NOMO-1 treated with DMSO at 0.1 percent for 48 hours (cell line): ENCODE results near the gene FAM222A.
A peak's percentile ranks its signal among the peaks of the same experiment; 100 is the strongest.

Experiments used
- DNase-seq: peaks from one replicate; lab custom pipeline; 2025; ENCODE audit not compliant: unreplicated experiment; lab: John Stamatoyannopoulos, UW

Gene FAM222A

DNA sequence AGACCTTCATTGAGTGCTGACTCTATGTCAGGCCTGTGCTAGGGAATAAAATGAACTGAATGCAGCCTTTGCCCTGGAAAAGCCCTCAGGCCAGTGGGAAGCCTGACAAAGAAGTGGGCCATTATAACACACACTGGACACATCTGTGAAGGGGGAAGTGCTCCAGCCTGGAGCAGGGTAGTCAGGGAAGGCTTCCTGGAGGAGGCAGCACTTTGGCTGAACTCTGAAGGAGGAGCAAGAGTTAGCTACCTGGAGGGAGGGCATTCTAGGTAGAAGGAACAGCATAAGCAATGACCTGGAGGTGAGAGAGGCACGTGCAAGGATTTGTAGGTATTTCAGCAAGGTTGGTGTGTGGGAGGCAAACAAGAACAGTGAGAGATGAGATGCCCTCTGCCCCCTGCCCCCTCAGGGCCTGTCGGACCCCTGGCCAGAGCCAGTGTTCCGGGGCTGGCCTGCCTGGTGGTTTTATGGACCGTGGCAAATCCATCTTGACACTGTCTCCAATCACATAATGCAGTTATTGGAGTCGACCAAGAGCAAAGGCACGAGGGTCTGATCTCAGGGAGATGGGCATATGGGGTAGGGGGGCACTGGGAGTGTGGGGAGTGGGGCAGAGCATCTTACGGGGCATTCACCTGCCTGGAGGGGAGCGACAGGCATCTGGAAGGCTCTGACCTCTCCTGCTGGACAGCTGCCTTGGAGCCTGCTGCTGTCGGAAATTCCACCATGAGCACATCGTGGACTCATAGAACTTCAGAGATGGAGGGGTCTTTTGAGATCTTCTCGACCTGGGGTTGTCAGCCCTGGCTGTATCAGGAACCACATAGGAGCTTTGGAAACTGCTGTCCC lies 2.7 kb upstream of the FAM222A start:
- no peak for DNase-seq

DNA sequence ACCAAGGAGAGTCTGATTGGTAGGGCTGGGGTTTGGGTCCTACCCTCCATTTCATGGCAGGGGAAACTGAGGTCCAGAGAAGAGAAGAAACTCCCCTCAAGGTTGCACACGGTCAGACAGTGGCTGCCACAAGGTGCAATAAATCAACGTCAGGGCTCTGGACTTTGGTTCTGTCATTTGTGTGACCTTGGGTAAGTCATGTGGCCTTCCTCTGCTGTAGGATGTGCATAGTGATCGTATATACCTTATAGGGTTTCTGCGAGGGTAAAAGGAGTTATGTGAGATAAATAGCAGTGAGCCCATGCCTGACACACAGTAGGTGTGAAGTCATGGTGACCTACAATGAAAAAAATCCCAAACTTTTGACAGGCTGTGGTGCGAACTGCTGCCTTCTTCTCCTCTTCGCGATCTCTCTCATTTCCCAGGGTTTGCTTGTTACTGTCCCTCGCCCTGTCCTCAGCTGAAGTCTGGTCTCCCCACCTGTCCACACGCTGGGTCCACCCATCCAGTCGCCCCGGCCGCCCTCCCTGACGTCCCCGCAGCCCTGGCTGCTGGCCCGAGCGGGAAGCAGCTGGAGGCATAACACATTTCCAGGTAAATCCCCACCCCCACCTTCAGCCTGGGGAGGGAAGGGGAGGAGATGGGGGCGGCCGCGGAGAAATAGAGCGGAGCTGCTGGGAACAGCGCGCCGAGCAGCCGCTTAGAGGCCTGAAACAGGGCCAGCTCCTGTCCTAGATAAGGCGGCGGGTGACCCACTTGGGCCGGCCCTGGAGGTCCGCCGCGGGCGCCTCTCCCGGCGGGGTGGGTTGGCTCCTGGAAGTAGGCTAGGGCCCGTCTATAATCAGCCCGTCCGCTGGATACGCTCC lies 1.8 kb upstream of the FAM222A start:
- no peak for DNase-seq

DNA sequence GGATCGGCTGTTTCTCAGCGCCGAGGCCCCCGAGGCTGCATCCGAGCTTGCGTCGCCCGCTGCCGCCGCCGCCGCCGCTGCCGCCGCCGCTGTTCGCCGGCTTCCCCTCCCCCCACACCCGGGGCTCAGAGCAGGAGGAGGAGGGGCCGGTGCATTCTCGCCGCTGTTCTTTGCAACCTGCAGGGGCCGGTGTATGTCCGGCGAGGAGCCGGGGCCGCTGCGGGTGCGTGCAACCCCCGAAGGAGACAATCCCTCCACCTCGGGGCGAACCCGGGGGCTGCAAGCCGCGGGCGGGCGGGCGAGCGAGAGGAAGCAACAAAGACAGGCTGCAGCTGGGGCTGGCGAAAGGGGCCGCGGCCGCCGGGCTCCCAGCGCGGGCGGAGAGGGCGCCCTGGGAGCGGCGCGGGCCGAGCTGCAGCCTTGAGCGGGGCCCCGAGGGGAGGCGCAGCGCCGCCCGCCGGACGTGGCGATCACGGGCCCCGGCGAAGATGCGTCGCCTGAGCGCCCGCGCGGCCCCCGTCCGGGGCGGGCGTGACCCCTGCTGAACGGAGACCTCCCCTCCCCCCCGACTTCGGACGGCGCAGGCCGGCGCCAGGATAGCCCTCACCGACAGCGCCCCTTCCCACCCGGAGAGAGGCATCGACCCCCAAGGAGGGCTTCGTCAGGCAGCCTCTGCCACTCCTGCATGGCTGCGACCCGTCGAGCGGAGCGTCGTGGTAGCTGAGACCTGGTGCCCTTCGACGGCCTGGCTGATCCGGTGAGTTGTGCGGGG lies 702 bp downstream of the FAM222A start:
- peak; percentile 58 for DNase-seq

DNA sequence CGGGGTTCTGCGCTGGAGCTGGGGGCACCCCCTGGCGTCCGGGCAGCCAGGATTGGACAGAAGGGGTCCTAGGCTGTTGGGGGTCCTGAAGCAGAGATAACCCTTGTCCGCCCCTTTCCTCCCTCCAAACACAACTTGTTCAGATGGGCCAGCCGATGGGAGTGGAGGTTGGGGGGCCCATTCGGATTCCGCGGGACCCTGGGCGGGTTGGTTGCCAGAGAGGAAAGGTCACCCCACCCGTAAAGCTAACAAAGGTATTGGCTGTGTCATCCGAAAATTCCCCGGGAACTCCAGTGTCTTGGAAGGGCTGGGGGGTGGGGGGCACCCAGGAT lies 1.3 kb downstream of the FAM222A start:
- DNase-seq = no peak

DNA sequence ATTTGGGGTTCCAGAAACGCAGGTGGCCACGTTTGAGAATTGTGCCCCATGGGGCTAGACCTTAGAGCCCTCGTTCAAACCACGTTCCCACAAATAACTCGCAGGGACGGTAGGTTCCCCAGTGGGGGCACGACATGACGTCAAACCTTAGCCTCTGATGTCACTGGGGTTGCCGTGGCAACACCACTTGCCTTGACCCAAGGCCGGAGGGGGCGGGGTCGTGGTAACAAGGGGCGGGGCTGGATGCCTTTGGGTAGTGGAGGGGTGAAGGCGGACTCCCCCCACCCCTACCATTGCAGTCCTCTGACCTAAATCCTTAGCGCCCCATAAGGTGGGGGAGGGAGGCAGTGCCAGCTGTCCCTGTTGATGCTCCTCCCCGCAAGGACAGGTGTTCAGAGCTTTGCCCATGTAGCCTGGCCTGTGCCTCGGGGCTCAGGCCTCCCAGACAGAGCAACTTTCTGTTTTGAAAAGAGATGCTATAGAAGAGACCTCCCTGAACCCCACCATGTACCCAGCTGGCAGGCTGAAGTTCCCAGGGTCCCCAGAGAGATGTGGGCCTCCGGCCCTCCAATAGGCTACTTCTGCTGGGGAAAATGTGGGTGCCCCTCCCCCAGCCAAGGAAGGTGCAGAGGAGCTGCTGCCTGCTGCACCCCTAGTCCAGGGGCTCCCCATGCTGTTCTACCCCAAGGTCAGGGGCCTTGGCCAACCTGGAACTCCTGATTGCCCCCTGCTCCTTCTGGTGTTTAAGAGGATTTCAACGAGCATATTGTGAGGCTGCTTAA lies 1.9 kb downstream of the FAM222A start:
- no peak for DNase-seq

DNA sequence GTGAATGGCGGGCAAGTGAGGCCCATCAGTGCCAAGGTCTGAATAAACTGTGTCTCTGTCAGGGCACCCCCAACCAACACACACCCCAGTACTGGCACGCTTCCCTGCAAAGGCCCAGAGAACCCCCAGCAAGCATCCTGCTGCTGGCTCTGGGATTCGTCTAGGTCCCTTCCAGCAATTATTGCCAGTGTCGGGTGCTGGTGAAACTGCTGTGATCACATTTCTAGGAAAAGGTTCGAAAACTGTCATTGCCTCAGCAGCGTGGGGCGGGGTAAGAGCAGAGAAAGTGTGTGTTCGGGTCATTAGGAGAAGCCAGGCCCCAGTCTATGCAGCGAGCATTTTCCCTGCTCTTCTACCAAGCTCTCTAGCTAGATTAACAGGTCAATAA lies 2.5 kb downstream of the FAM222A start:
- DNase-seq = no peak

DNA sequence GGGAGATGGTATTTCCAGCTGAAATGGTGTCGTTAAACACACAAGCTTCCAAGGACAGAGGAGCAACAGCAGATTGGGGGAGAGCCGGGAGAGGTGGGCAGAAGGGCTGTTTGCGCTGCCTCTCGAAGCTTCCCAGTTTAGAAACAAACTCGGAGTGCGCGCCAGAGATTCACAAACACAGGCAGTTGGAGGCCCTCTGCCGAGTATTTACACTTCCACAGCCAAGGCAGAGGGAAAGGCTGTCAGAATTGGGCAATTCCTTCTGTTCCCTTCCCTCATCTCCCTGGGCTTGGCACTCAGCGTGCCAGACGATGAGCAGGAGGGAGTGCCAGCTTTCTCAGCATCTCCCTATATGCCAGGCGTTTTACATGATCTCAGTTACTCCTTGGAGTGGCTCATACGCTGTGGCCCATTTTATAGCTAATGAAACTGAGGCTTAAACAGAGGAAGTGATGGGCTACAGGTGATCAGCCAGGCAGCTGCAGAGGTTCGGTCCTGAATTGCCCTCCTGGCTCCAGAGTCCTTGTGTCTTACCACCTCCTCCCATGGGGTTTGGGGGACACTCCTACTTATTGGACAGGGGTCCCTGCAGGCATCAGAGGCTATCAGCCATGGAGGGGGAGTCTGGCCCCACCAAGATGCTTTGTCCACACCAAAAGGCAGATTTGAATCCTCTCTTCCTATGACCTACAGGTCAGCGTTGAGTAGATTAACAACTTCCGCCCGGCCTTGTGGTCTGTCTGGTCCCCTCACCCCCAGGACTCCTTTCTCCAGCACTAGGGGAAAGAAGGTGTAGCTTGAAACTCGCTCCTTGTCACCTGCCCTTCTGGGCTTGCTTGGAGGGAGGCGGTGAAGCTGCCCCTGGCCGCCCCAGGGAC lies 3.1 kb downstream of the FAM222A start:
- DNase-seq = no peak

DNA sequence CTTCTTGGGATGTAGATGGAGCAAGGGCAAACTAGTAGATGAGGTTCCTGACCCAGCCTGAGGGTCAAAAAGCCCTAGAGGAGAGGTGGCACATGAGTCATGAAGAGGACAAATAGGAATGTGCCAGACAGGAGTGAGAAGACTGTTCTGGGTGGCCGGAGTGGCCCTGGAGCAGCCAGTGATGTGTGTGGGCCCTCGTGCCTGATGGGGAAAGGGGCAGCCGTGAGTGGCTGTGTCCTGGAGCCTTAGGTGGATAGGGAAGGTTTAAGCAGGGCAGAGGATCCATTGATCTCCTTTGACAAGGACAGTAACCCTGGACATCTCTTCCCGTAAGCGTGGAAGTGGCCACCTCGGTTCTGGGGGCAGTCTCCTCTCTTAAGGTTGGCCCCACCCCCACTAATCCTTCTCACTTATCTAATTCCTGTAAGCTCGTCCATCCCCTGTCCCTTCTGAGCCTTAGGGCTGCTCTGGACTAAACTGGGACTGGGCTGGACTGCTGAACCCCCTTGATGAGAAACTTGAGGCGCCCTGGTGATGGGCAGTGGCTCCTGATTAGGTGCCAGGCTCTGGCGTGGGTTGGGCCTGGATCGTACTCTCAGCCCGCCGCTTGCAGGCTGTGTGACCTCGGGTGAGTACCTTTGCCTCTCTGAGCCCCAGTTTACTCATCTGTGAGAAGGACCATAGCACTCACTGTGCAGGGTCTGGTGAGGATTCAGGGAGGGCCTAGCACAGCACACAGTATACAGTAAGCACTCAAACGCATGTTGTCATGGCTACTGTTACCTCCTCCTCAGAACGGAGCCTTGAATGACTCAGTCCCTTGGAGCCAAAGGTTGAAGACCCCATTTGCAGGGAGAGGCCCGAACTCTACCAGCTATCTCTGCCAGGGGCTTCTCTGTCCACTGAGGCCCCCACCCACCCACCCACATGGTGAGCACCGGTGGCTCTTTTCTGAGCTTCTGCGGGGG lies 4.0 kb downstream of the FAM222A start:
- no peak for DNase-seq

DNA sequence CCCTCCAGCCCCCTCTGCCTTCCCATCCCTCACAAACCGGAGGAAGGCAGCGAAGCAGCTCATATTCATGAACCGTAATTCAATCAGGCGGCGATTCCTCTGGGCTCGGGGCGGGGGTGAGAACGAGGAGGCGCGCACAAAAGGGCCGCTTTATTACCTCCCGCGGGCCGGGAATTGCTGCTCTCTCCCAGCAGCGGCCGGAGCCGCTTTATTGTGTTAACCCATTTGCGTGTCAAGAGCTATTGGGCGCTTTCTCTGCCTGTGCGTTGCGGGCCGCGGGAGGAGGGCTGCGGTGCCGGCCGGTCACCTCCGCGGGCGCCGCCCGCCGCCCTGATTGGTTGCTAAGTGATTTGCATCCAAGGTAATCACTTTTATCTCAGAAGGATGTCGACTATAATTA lies 4.8 kb downstream of the FAM222A start:
- no peak for DNase-seq

DNA sequence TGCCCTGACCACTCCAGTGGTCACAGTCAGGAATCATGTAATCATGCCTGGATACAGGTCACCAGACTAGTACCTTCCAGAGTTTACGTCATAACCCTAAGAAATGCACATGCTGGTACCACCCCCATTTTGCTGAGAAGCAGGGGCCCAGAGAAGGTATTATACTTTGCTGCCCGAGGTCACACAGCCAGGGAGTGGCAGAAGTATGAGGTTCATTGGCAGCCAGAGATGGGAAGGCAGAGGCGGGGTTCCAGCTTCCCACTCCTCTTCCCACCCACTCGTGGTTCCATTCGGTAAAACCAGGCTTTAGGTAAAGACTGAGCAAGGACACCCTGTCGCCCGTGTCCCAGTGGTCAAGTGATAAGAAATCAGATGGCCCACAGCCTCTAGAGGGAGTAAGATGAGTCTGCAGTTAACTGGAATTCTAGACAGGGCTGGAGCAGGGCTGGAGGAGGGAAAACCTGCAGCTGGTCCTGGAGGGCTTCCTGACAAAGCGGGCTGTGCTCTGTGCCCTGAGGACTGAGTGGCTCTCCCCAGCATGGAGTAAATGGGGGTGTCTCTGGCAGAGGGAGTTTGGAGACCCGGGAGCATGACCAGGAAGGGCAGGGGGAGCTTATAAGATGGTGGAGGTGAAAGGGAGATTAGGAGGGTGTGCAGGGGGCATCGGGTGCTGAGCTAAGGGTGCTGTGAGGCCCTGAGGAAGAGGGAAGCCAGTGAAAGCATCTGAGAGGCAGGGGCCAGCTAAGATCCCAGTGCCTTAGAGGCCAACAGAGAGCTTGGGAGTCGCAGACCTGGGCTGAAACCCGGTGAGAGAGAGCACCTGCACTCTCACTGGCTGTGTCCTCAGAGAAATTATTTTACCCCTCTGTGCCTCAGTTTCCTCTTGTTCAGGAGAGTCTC lies 5.7 kb downstream of the FAM222A start:
- no peak for DNase-seq

DNA sequence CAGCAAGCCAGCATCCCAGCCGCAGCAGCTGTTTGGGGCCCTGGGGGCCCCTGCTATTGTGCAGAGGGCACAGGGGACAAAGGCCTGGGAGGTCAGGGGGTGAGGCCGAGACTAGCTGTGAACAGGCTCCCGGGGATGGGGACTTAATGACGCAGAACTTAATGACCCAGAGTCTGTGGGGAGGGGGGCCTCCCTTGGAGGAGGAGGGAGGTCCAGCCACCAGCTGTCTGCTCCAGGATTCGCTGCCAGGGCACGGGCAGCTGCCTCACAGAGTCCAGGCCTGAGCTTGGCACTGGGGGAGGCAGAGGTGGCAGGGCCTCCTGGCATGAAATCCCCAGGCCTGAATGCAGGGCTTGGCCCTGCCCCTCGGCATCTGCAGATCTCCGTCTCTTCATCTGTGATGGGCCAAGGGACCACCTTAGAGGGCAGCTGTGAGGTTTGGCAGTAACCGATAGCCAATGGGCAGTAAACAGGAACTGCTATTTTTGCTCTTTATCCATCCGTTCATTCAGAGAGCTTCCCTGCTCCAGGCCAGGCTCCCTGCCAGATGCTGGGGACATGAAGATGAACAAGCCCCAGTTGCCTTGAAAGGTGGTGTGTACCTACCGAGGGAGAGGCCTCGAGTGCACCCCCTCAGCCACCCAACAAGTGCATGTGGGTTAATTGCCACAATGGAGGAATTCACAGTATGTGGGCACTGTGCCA lies 6.7 kb downstream of the FAM222A start:
- no peak for DNase-seq

DNA sequence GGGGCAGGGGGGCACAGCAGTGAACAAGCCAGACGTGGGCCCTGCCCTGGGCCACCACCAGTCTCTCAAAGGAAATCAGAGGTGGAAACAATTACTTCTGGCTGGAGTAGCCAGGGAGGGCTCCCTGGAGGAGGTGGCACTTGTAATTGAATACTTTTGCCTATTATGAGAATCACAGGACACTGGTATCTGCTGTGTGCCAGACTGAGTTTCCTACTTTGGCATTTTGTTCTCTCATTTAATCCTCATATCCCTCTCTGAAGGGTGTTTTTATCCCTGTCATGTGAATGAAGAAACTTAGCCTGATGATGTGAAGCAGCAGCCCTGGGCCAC lies 7.2 kb downstream of the FAM222A start:
- no peak for DNase-seq

DNA sequence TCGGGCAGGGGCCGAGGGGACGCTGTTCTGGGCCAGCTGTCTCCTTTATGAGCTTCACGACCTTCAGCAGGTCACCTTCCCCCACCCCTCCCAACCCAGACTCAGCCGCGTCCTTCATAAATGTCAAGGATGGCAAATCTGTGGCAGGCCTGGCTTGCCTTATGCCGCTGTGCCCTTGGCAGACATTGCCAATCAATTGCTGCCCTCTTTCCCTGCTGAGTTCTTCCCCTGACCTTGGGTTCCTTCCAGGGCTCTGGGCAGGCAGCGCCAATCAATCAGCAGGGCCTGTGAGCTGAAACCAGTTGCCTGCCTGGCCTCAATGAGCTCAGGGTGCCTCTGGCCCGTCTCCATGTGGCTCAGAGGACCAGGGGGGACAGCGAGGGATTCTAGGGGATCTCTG lies 7.7 kb downstream of the FAM222A start:
- no peak for DNase-seq

DNA sequence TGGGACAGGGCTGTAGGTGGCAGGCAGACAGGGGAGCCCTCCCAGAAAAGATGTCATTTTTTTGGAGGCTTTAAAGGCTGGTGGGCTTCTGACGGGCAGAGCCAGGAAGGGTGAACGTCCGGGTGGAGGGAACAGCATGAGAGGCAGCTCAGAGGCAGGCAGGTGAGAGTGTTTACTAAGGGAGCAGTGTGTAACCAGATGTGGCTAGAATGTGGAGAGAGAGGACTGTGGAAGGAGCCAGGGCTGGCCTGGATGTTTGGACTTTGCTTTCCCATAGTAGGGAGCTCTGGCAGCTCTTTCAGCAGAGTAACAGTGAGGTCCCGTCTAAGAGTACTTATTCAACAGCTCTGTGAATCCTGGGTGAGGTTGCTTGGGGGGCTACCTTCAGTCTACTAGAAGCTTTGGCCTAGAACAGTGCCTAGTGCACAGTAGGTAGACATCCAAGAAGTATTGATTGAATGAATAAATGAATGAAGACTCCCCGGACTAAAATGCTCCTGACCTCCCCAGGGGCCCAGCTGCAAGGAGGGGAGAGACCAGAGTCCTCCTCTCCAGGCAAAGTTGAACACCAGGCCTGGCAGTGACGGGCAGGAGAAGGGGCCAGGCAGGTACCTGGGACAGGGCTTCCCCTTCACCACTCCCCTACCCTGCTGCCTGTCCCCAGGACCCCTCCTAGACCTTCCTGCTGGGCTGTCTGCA lies 8.5 kb downstream of the FAM222A start:
- DNase-seq = no peak

DNA sequence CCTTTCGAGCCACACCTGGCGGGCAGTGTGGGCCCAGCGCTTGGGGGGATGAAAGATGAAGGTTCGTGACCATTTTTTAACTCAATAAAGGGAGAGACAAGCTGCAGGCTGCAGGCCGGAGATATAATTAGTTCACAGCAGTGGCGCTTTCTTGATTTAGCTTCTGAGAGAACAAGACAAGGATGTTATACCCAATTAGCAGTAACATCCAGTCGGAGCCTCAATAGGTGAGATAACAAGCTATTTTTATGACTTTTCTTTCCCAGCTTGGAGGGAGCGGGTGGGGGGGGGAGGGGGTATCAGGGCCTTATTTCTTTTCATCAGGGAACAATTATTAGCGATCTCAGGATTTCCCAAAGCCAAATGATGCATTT lies 9.1 kb downstream of the FAM222A start:
- no peak for DNase-seq

DNA sequence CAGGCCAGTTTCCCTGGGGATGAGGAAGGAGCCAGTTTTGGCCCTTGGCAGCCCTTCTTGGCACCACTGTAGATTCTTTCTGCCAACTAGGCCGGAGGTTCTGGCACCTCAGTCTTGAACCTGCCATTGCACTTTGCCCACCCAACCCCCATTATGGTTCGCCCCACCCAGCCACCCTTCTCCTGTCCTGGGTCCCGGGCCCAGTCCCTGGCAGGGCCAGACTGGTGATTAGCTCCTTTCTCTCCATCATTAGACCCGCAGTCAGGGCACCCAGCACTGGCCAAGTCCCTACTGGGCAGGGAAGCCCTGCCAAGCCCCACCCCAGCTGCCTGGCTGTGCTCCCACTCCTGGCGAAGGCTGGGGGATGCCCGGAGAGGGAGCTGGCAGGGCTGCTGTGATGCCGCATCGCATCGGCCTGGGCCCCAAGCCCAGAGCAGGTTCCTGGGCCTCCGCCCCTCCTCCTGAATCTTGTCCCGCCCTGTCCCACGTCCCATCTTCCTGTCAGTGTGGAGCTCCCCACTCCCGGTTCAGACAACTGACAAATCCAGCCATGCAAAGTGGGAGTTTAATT lies 9.8 kb downstream of the FAM222A start:
- DNase-seq = no peak
